Astrocyte of the hippocampus (primary cell): ENCODE measurements around the gene USP7.
"Not testable (repeated sequence)": the region's sequence is repeated elsewhere in the genome, so short reads cannot be mapped to it uniquely, and the experiment has no call there.

Source experiments
- DNase-seq: peaks from one replicate; pipeline ENCODE4 v3.0.0; 2011; ENCODE audit warnings: low read depth, low spot score

USP7 gene

DNA sequence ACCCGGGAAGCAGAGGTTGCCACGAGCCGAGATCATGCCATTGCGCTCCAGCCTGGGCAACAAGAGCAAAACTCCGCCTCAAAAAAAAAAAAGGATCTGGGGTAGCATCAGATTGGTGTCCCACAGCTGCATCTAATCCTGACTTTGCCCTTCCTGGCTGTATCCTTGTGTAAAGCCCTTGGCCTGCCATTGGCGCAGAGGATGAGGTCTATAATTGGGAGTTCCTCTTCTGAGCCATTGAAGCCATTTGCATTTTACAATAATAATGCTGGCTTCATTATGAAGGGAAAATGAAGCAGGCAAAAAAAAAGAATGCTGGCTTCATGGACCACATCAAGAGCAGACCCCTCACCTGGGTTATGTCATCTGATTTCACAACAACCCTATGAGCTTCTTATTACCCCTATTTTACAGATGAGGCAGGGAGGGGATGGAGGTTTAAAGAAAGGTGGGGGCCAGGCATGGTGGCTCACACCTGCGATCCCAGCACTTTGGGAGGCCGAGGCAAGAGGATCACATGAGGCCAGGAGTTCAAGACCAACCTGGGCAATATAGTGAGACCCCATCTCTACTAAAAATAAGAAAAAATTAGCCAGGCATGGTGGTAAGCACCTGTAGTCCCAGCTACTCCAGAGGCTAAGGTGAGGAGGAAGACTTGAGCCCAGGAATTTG, 82.7 kb downstream of the USP7 start:
- no peak for DNase-seq

- DNase-seq = no peak
Measured at GRCh38 chr16:8878523-8878911, 85.2 kb downstream of the USP7 start.

- no peak for DNase-seq
Measured at GRCh38 chr16:8877894-8878522, 85.7 kb downstream of the USP7 start.

DNA sequence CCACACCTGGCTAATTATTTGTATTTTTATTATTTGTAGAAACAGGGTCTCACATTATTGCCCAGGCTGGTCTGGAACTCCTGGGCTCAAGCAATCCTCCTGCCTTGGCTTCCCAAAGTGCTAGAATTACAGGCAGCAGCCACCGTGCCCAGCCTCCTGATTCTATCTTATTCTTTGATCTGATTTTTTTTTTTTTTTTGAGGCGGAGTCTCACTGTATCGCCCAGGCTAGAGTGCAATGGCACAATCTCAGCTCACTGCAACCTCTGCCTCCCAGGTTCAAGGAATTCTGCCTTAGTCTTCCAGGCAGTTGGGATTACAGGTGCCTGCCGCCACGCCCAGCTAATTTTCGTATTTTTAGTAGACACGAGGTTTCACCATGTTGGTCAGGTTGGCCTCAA, 88.4 kb downstream of the USP7 start:
- DNase-seq = not testable (repeated sequence)

- no peak for DNase-seq
Measured at GRCh38 chr16:8874388-8874787, 89.3 kb downstream of the USP7 start.

DNA sequence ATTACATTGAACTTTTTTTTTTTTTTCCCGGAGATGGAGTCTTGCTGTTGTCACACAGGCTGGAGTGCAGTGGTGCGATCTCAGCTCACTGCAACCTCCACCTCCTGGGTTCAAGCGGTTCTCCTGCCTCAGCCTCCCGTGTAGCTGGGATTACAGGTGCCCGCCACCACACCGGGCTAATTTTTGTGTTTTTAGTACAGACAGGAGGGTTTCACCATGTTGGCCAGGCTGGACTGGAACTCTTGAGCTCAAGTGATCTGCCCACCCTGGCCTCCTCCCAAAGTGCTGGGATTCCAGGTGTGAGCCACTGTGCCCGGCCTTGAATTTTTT, 89.9 kb downstream of the USP7 start:
- DNase-seq = not testable (repeated sequence)

DNA sequence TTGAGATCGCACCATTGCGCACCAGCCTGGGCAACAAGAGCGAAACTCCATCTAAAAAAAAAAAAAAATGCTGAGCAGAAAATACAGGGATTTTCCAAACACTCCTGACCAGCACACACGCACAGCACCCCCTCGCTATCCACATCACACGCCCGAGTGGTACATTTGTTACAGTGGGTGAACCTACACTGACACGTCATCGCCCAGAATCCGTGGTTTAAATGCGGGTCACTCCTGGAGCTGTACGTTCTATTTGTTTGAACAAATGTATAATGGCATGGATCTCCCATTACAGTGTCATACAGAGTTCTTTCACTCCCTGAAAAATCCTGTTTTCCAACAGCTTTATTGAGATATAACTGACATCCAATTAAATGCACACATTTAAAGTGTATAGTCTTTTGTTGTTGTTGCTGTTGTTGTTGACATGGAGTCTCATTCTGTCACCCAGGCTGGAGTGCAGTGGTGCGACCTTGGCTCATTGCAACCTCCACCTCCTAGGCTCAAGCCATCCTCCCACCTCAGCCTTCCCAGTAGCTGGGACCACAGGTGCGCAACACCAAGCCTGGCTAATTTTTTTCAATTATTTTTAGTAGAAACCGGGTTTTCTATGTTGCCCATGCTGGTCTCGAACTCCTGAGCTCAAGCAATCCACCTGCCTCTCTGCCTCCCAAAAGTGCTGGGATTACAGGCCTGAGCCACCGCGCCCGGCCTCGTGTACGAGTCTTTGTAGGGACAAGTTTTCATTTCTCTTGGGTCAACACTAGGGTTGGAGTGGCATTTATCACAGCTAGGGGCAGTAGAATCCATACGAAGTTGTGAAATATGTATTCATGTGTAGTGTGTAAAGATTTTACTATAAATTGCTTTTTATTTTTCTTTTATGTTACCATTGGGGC, 90.5 kb downstream of the USP7 start:
- DNase-seq = no peak

DNA sequence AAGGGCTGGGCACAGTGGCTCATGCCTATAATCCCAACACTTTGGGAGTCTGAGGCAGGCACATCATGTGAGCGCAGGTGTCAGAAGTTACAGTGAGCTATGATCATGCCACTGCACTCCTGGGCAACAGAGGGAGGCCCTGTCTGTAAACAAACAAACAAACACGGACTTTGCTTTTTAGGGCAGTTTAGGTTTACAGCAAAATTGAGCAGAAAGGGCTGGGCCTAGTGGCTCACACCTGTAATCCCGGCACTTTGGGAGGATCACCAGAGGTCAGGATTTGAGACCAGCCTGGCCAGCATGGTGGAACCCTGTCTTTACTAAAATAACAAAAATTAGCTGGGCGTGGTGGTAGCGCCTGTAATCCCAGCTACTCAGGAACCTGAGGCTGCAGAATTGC, 91.6 kb downstream of the USP7 start:
- DNase-seq = no peak

DNA sequence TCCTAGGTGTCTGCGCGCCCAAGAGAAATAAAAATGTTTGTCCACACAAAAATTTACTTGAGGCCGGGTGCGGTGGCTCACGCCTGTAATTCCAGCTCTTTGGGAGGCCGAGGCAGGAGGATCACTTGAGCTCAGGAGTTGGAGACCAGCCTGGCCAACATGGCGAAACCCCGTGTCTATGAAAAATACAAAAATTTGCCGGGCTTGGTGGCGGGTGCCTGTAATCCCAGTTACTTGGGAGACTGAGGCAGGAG, 93.8 kb downstream of the USP7 start:
- DNase-seq = not testable (repeated sequence)

- no peak for DNase-seq
Measured at GRCh38 chr16:8869212-8869987, 94.3 kb downstream of the USP7 start.

- peak; percentile 96 for DNase-seq
Measured at GRCh38 chr16:8868416-8869211, 95.1 kb downstream of the USP7 start, which contains the start of gene CARHSP1. CARHSP1 (minus strand) TSS chr16:8869006; CDS start chr16:8859328, 9,678 bp downstream.

DNA sequence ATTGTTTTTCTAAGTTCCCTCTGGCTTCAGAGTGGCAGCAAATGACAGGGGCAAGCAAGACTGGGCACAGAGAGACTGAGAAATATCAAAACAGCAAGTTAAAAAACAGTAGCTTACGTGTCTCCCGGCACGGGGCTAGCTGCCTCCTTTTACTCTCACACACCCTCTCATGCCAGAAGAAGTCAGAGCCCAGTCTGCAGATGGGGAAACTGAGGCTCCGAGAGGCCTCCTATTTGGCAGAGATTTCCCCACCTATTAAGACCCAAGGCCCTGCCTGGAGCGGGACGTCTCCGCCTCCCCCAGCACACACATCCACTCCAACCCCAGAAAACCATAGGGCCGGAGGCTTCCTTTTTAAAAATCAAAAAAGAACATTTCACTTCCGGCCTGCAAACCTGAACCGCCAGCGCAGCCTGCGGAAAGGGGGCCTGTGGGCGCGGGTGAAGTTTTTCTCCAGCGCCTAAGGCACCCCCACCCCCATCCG, 95.7 kb downstream of the USP7 start:
- no peak for DNase-seq

GRCh38 chr16:8867216-8867931, 96.3 kb downstream of the USP7 start:
- peak; percentile 62 for DNase-seq

GRCh38 chr16:8866884-8867215, 96.9 kb downstream of the USP7 start:
- no peak for DNase-seq

GRCh38 chr16:8866118-8866883, 97.4 kb downstream of the USP7 start:
- DNase-seq = peak; percentile 68

DNA sequence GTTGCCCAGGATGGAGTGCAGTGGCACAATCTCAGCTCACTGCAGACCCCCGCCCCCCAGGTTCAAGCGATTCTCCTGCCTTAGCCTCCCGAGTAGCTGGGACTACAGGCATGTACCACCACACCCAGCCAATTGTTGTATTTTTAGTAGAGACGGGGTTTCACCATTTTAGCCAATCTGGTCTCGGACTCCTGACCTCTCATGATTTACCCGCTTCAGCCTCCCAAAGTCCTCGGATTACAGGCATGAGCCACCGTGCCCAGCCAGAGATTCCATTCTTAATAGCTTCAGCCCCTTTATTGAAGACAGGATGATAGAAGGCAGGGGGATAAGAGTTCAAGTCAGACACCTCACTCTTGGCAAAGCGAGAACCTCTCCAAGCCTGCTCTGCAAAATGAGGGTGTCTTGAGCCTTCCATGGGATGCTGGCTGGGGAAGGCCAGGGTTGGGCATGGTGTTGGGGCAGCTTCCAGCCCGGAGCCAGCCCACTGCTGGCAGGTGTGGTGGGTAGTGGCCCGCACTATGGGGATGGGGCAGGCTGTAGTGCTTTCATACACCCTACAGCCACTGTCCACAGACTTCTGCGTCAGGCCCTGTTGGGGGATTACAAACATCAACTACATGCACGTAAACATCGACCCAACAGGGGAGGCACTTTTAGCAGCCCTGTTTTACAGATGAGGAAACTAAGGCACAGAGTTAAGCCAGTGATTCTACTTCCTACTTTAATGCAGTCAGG, 98.4 kb downstream of the USP7 start:
- DNase-seq = no peak

DNA sequence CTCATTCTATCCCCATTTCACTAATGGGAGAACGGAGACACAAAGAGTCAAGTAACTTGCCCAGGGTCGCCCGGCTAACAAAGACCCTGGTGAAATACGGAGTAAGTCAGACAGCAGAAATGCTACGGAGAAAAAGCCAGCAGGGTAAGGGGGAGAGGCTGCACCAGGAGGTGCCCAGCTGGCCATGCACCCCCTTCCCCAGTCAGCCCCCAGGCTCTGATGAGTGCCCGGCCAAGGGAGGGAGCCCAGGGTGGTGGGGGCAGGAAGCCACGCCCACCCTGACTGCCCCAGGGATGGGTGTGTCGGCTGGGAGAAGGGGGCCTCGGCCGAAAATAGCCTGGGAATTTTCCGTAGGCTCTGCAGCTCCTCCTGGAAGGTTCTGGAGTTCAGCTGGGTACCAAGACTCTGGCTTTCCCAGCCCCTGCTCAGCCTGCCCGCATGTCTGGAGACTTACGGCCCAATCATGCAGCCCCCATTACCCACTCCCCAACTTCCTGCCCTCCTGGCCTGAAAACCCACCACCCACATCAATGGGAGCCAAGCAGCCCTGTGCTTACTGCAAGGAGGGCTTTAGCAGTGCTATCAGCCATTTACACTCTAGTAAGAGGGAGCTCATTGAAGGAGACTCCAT, 99.1 kb downstream of the USP7 start:
- DNase-seq = no peak

DNA sequence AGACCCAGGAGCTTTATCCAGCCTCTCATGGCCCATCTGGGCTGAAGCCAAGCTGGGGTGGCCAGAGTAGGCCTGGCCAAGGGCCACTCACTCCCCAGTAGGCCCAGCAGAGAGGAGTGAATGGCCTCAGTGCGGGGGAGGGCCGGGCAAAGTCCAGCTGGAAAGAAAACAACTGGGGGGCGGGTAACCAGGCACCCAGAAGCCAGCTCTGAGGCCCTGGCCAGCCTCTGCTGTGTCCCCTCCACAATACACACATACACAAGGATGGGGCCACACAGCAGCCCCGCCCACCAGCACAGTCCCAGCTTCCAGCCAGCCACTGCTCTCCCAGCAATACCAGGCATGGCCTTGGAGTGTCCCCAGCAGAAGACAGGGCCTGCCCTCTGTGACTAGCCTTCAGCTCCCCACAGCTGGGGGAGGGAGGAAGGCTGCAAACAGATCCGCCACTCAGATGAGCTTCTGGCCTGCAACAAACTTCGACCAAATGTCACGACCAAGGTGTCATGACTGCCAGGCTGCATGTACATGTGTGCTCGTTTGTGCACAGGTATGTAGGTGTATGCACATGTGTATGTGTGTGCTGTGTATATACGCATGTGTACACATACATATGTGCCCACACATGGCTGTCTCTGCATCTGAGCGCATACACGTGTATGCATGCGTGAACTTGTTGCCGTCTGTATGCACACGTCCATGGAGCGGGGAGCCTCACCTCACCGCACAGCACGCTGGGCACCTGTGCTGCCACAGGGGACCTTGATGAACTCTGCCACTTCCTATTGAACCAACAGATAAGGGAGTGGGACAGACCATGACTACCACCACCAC, 99.9 kb downstream of the USP7 start:
- no peak for DNase-seq
